ENCODE results near the gene NRG3.

- TF ChIP-seq POLR2A (IDR thresholded peaks at IDR 0.05): no peak
- TF ChIP-seq CTCF (IDR thresholded peaks at IDR 0.05): no peak
Measured at GRCh38 chr10:82924711-82925110, 1049.7 kb downstream of the NRG3 start.
